Activated naive CD8-positive, alpha-beta T cell treated with anti-CD3 and anti-CD28 coated beads, Interleukin-2, amount 10 ng/mL, durations not matched to agents 7 days and 5 days (primary cell): ENCODE results near the gene WWOX. TPM values are rescaled to one million over a fixed set of nuclear protein-coding genes. Genes with fewer than 3 reads are reported as not detected.

Source experiments
- ATAC-seq: fragments of 150-1000 bp; cut with Tn5 transposase; one replicate; pipeline ENCODE4 v1.10.0; 2021; ENCODE audit warnings: low read depth, moderate library complexity
- POLR2A ChIA-PET: fragments of 350-600 bp; sonication (Branson Sonifier 250); formaldehyde crosslinking; loops from one replicate; lab custom pipeline; 2021; ENCODE audit warnings: antibody characterized with exemption; lab: Charles Lee
- DNase-seq: peaks from one replicate; pipeline ENCODE4 v3.0.0; 2021
- H3K27ac Mint-ChIP-seq: one replicate; pipeline ENCODE4 v1.8.0; 2022; ENCODE audit warnings: mild to moderate bottlenecking, mixed read lengths
- H3K27me3 Mint-ChIP-seq: one replicate; pipeline ENCODE4 v1.8.0; 2022; ENCODE audit warnings: mild to moderate bottlenecking, moderate library complexity, mixed read lengths
- H3K36me3 Mint-ChIP-seq: one replicate; pipeline ENCODE4 v1.8.0; 2021; ENCODE audit warnings: mild to moderate bottlenecking, mixed read lengths
- H3K4me1 Mint-ChIP-seq: one replicate; pipeline ENCODE4 v1.8.0; 2021; ENCODE audit warnings: mixed read lengths
- H3K4me3 Mint-ChIP-seq: one replicate; pipeline ENCODE4 v1.8.0; 2022; ENCODE audit warnings: mild to moderate bottlenecking, moderate library complexity, mixed read lengths
- H3K9me3 Mint-ChIP-seq: one replicate; pipeline ENCODE4 v1.8.0; 2021; ENCODE audit warnings: mixed read lengths
- total RNA-seq, 2 experiments: library from RNA; stranded (reverse); gene quantifications; one replicate each; pipeline ENCODE4 v1.2.3, GENCODE V29; 2021

Gene WWOX
- total RNA-seq, 2 experiments from 2014 or later, result 26.8 to 27.7 TPM

GRCh38 chr16:79008036-79008868 lies 908.8 kb downstream of the WWOX start:
- Mint-ChIP-seq H3K36me3 (no peaks in the 10 kb centered on the region), H3K4me1 (peaks cover 6% of the 10 kb centered on the region), H3K27me3 (no peaks in the 10 kb centered on the region), H3K9me3 (peaks cover 1% of the 10 kb centered on the region), H3K27ac (no peak overlapping the region), H3K4me3 (no peak overlapping the region)
- ATAC-seq (no peak), DNase-seq (no peak)
- POLR2A ChIA-PET, result no interaction called here

GRCh38 chr16:79008869-79009179 lies 909.4 kb downstream of the WWOX start:
- H3K4me1 Mint-ChIP-seq, result peaks cover 7% of the 10 kb centered on the region
- H3K27ac Mint-ChIP-seq, result no peak overlapping the region
- H3K9me3 Mint-ChIP-seq, result peaks cover 1% of the 10 kb centered on the region
- POLR2A ChIA-PET, result no interaction called here
- H3K36me3 Mint-ChIP-seq, result no peaks in the 10 kb centered on the region
- no peak overlapping the region for H3K4me3 Mint-ChIP-seq
- no peaks in the 10 kb centered on the region for H3K27me3 Mint-ChIP-seq
- ATAC-seq (no peak), DNase-seq (no peak)

- no peak for DNase-seq
- no peak for ATAC-seq
- H3K27ac Mint-ChIP-seq, result no peak overlapping the region
- H3K4me1 Mint-ChIP-seq, result peaks cover 7% of the 10 kb centered on the region
- H3K27me3 Mint-ChIP-seq, result no peaks in the 10 kb centered on the region
- no peaks in the 10 kb centered on the region for H3K36me3 Mint-ChIP-seq
- H3K4me3 Mint-ChIP-seq, result no peak overlapping the region
- peaks cover 1% of the 10 kb centered on the region for H3K9me3 Mint-ChIP-seq
- POLR2A ChIA-PET, result no interaction called here
Observed at GRCh38 chr16:79009896-79010295, 910.4 kb downstream of the WWOX start.

- no peaks in the 10 kb centered on the region for H3K9me3 Mint-ChIP-seq
- DNase-seq (no peak), ATAC-seq (no peak)
- H3K4me3 Mint-ChIP-seq, result no peak overlapping the region
- H3K27me3 Mint-ChIP-seq, result no peaks in the 10 kb centered on the region
- POLR2A ChIA-PET, result no interaction called here
- H3K36me3 Mint-ChIP-seq, result no peaks in the 10 kb centered on the region
- H3K4me1 Mint-ChIP-seq, result peaks cover 7% of the 10 kb centered on the region
- H3K27ac Mint-ChIP-seq, result no peak overlapping the region
Observed at GRCh38 chr16:79011282-79011681, 911.8 kb downstream of the WWOX start.

- no peak overlapping the region for H3K4me3 Mint-ChIP-seq
- no peaks in the 10 kb centered on the region for H3K27me3 Mint-ChIP-seq
- DNase-seq (no peak), ATAC-seq (no peak)
- no peaks in the 10 kb centered on the region for H3K36me3 Mint-ChIP-seq
- H3K27ac Mint-ChIP-seq, result peak overlapping the region; percentile 12
- H3K9me3 Mint-ChIP-seq, result no peaks in the 10 kb centered on the region
- POLR2A ChIA-PET, result no interaction called here
- H3K4me1 Mint-ChIP-seq, result peaks cover 7% of the 10 kb centered on the region
Observed at GRCh38 chr16:79012671-79013434, 913.4 kb downstream of the WWOX start.

GRCh38 chr16:79013930-79014660 lies 914.6 kb downstream of the WWOX start:
- no peak for ATAC-seq
- DNase-seq, result no peak
- POLR2A ChIA-PET, result no interaction called here
- Mint-ChIP-seq H3K4me1 (peaks cover 7% of the 10 kb centered on the region), H3K4me3 (no peak overlapping the region), H3K27ac (no peak overlapping the region), H3K36me3 (no peaks in the 10 kb centered on the region), H3K9me3 (no peaks in the 10 kb centered on the region), H3K27me3 (no peaks in the 10 kb centered on the region)

- no peaks in the 10 kb centered on the region for H3K9me3 Mint-ChIP-seq
- POLR2A ChIA-PET, result no interaction called here
- no peak overlapping the region for H3K27ac Mint-ChIP-seq
- H3K27me3 Mint-ChIP-seq, result no peaks in the 10 kb centered on the region
- no peaks in the 10 kb centered on the region for H3K36me3 Mint-ChIP-seq
- no peak overlapping the region for H3K4me3 Mint-ChIP-seq
- ATAC-seq, result no peak
- no peaks in the 10 kb centered on the region for H3K4me1 Mint-ChIP-seq
- no peak for DNase-seq
Observed at GRCh38 chr16:79018650-79019429, 919.4 kb downstream of the WWOX start.

- ATAC-seq (no peak), DNase-seq (no peak)
- Mint-ChIP-seq H3K27me3 (no peaks in the 10 kb centered on the region), H3K36me3 (no peaks in the 10 kb centered on the region), H3K27ac (no peak overlapping the region), H3K4me1 (no peaks in the 10 kb centered on the region), H3K4me3 (no peak overlapping the region), H3K9me3 (no peaks in the 10 kb centered on the region)
- POLR2A ChIA-PET, result no interaction called here
Observed at GRCh38 chr16:79019431-79019830, 920.0 kb downstream of the WWOX start.

- Mint-ChIP-seq H3K27ac (no peak overlapping the region), H3K27me3 (no peaks in the 10 kb centered on the region)
- POLR2A ChIA-PET, result no interaction called here
Observed at GRCh38 chr16:79021991-79022630, 922.7 kb downstream of the WWOX start.

GRCh38 chr16:79026117-79026516 lies 926.7 kb downstream of the WWOX start:
- DNase-seq, result no peak
- POLR2A ChIA-PET, result no interaction called here
- H3K27ac Mint-ChIP-seq, result no peak overlapping the region

More at GRCh38 chr16:79021991-79022630, 922.7 kb downstream of the WWOX start:
- no peak overlapping the region for H3K4me3 Mint-ChIP-seq
- DNase-seq (no peak), ATAC-seq (no peak)
- peaks cover 3% of the 10 kb centered on the region for H3K9me3 Mint-ChIP-seq
- no peaks in the 10 kb centered on the region for H3K36me3 Mint-ChIP-seq
- H3K4me1 Mint-ChIP-seq, result no peaks in the 10 kb centered on the region

GRCh38 chr16:79036541-79036940 lies 937.1 kb downstream of the WWOX start:
- DNase-seq, result no peak
- no peak overlapping the region for H3K27ac Mint-ChIP-seq
- no peak for ATAC-seq
- peaks cover 9% of the 10 kb centered on the region for H3K9me3 Mint-ChIP-seq
- no peaks in the 10 kb centered on the region for H3K4me1 Mint-ChIP-seq
- H3K36me3 Mint-ChIP-seq, result peaks cover 1% of the 10 kb centered on the region
- no peak overlapping the region for H3K4me3 Mint-ChIP-seq
- POLR2A ChIA-PET, result no interaction called here
- no peaks in the 10 kb centered on the region for H3K27me3 Mint-ChIP-seq

More at GRCh38 chr16:79026117-79026516, 926.7 kb downstream of the WWOX start:
- H3K9me3 Mint-ChIP-seq, result peaks cover 3% of the 10 kb centered on the region
- no peaks in the 10 kb centered on the region for H3K4me1 Mint-ChIP-seq
- ATAC-seq, result no peak
- no peak overlapping the region for H3K4me3 Mint-ChIP-seq
- no peaks in the 10 kb centered on the region for H3K27me3 Mint-ChIP-seq
- H3K36me3 Mint-ChIP-seq, result no peaks in the 10 kb centered on the region

- no peak for DNase-seq
- Mint-ChIP-seq H3K4me1 (peaks cover under 1% of the 10 kb centered on the region), H3K9me3 (peaks cover 9% of the 10 kb centered on the region), H3K27me3 (no peaks in the 10 kb centered on the region), H3K36me3 (peaks cover 1% of the 10 kb centered on the region), H3K27ac (no peak overlapping the region), H3K4me3 (no peak overlapping the region)
- POLR2A ChIA-PET, result no interaction called here
- no peak for ATAC-seq
Observed at GRCh38 chr16:79037521-79038373, 938.3 kb downstream of the WWOX start.
